GM19025 (cell line): ENCODE results near the gene AIFM3.

Experiments
- ATAC-seq: cut with Tn5 transposase; IDR thresholded peaks from one replicate; pipeline ENCODE4 v1.9.1; 2021; ENCODE audit warnings: mild to moderate bottlenecking, low read depth, moderate library complexity; ENCODE audit not compliant: unreplicated experiment

AIFM3 gene

GRCh38 chr22:20973634-20974286 is 6.7 kb downstream of the AIFM3 start:
- no peak for ATAC-seq

GRCh38 chr22:20974336-20974955 is 7.4 kb downstream of the AIFM3 start:
- no peak for ATAC-seq

GRCh38 chr22:20975541-20976290 is 8.7 kb downstream of the AIFM3 start:
- no peak for ATAC-seq

GRCh38 chr22:20976291-20976877 is 9.3 kb downstream of the AIFM3 start:
- ATAC-seq: no peak

DNA sequence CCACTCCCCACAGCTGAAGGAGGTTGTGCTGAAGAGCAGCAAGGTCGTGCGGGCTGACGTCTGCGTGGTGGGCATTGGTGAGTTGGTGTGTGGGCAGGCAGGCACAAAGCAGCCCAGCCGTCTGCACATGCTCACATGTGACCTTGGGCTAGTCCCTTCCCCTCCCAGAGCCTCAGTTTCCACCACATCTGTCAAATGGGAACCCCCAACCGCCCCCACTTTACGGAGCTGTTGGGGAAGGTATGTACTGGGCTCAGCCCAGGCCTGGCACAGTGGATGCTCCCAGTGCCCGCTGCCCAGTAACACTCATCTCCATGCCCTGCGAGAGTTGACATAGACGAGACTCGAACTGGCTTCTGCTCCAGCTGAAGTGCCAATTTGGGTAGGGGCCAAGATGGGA is 10.0 kb downstream of the AIFM3 start:
- no peak for ATAC-seq

GRCh38 chr22:20977516-20978170 is 10.6 kb downstream of the AIFM3 start:
- ATAC-seq: no peak

DNA sequence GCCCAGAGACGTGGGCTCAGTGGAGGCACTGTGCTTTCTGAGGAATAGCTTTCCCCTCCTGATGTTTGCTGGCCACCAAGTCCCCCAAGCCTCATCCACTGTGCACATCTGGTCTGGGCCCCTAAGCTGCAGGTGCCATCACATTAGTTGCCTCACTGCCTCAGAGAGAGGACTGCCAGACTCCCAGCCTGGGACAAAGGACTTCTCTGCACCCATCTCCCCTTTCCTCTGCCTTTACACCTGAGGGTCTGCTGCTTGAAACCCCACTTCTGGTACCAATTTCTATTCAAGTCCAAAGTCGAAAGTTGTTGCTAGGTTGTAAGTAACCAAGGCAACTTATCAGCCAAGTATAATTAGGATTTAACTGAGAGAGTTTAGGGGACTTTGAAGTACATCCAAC is 11.4 kb downstream of the AIFM3 start:
- no peak for ATAC-seq

GRCh38 chr22:20979243-20979809 is 12.3 kb downstream of the AIFM3 start:
- ATAC-seq: no peak

DNA sequence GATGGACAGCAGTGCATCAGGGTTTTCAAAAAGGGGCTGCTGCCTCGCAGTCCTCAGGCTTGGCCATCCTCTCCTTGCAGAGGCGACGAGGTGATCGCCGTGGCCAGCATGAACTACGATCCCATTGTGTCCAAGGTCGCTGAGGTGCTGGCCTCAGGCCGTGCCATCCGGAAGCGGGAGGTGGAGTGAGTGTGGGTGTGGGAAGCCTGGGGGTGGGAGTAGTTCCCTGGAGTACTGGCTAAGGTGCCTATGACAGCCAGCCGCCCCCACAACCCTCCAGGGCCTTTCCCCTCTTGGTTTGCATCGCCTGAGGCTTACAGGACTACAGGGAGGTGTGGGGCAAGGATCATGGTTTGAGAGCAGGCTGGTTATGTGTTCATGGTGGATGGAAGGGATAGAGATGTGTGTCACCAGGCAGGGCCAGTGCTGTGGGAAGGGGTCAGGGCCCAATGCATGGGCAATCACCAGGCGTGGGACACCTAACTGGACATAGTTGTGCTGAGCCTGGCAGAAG is 12.9 kb downstream of the AIFM3 start:
- no peak for ATAC-seq

DNA sequence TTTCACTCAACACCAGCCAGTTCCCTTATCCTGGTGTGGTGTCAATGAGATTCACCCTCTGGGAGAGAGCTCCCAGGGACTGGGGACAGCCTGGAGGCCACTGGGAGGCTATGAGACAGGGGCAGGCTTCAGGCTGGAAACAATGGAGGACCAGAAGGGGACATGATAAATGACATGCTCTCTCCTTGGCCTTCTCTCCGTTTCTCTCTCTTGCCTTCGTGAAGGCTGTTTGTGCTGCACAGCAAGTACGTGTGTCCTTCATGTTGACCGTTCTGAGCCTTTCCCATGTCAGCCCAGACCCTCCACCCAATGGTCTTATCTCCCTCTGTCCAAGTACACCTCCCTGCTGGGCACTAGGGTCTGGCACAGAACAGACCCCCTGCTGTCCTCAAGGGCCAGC is 13.5 kb downstream of the AIFM3 start:
- ATAC-seq: no peak

GRCh38 chr22:20980938-20981722 is 14.1 kb downstream of the AIFM3 start:
- ATAC-seq: no peak

DNA sequence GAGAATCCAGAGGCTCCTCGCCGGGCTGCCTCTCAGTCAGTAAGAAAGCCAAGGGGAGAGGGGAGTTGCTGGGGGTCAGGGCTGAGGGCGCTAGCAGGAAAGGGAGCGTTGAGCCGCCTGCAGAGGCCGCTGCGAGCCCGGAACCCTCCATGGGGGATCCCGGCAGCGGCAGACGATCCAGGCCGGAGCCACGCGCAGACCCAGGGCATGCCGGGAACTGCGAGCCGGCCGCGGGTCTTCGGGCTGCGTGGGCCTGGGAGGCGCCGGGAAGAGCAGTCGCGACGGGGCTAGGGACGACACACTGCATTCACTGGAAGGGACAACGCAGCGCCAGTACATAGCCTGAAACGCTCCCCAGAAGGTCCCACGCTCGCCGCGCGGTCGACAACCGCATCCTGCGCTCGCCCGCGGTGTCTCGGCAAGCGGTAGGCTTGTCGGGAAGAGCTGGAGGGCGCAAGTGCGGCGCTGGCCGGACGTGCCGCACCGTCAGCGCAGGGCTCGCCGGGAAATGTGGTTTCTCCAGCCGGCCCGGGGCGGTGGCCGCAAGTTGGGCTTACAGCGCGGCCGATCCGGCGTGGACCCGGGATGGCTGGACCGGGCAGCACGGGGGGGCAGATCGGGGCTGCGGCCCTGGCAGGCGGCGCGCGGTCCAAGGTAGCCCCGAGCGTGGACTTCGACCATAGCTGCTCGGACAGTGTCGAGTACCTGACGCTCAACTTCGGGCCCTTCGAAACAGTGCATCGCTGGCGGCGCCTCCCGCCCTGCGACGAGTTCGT is 14.9 kb downstream of the AIFM3 start, which contains the start of gene LZTR1:
TSS of gene LZTR1 (plus strand) at position 511 of the 776 bp plus-strand sequence. CDS start at position 586, 75 bp downstream.
- ATAC-seq: peak; percentile 85

DNA sequence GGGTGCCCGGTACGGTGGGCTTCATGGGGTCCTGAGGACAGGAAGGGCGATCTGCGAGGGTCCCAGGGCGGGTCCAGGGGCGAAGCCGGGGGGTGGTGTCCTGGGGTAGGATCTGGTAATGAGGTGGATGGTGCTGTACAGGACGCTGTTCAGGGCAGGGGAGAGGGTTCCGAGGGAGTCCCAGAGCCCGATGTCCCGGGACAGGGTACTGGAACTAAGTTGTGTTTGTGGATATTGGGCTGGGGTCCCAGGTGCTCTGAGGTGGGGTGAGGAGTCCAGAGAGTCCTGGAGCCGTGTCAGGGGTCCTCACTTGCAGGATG is 15.5 kb downstream of the AIFM3 start:
- no peak for ATAC-seq

- no peak for ATAC-seq
Observed at GRCh38 chr22:20983081-20983771, 16.2 kb downstream of the AIFM3 start.

DNA sequence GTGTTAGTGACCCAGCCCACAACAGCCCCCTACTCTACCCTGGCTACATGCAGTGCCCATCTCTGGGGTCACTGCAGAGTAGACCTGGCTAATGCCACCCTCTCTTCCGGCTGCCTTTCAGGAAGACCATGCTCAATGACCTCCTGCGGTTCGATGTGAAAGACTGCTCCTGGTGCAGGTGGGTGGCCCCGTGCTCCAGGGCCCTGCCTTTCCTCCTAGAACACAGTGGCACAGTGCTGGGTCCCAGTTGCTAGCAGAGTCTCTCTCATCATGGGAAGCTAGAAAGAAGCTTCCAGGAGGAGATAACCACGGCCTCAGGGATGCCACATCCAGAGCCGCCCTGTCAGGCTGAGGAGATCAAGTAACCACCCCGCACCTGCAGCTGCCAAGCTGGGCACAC is 18.7 kb downstream of the AIFM3 start:
- no peak for ATAC-seq

GRCh38 chr22:20986365-20986764 is 19.3 kb downstream of the AIFM3 start:
- no peak for ATAC-seq

GRCh38 chr22:20987375-20987774 is 20.3 kb downstream of the AIFM3 start:
- ATAC-seq: no peak

DNA sequence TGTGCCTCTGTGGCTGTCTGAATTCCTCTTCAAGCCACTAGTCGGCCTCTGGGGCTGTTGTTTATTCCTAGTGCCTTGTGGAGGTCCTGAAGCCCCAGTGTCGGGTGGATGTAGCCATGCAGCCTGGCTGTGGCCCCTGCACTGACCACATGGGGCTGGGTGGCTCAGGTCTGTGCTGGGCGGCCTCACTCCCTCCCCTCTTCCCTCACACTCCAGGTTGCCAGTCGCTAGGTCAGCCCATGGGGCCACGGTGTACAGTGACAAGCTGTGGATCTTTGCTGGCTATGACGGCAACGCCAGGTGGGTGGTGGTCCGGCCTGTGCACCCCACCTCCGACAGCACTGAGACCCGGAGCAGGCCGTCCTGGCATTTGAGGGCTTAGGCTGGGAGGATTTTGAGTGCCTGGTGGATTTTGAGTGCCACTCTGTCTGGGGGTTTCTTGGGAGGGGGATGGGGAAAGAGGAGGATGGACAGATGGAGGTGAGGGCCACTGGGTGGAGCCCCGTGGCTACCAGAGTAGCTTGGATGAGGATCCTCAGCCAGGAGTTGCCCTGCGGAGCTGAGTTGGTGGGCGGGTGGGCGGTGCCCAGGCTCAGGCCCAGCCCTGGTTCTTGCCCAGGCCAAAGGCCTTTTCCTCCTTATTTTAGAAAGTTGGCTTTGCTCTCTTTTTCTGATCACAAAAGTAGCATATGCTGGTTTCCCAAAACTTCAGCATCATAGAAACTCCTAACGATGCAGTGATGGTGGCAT is 21.7 kb downstream of the AIFM3 start:
- no peak for ATAC-seq
